Choroid plexus epithelial cell (primary cell): ENCODE results near the gene SLC25A22.

Experiments
- DNase-seq: peaks from one replicate; pipeline ENCODE4 v3.0.0-alpha.2; 2010; ENCODE audit warnings: low read depth
- H3K4me3 ChIP-seq: 2 replicates; pipeline ENCODE4 v1.5.1; 2011; ENCODE audit warnings: low read depth, mild to moderate bottlenecking, control low read depth, low read length, moderate library complexity
- CTCF ChIP-seq: conservative IDR thresholded peaks from 2 replicates; pipeline ENCODE4 v1.5.1; 2011; ENCODE audit warnings: low read depth, mild to moderate bottlenecking, control low read depth, inconsistent platforms, low read length, moderate library complexity

Gene SLC25A22

GRCh38 chr11:798093-798713 is at the start of gene SLC25A22:
TSS of gene SLC25A22 (minus strand) at chr11:798281. CDS start at chr11:795006, 3,275 bp downstream.
- H3K4me3 ChIP-seq, result peak within 1 kb of the TSS; percentile 79
- peak; percentile 79 for DNase-seq
- TF ChIP-seq CTCF, result peak; percentile 55

GRCh38 chr11:847876-848275 is 49.8 kb upstream of the SLC25A22 start:
- TF ChIP-seq CTCF, result no peak
- DNase-seq, result no peak

DNA sequence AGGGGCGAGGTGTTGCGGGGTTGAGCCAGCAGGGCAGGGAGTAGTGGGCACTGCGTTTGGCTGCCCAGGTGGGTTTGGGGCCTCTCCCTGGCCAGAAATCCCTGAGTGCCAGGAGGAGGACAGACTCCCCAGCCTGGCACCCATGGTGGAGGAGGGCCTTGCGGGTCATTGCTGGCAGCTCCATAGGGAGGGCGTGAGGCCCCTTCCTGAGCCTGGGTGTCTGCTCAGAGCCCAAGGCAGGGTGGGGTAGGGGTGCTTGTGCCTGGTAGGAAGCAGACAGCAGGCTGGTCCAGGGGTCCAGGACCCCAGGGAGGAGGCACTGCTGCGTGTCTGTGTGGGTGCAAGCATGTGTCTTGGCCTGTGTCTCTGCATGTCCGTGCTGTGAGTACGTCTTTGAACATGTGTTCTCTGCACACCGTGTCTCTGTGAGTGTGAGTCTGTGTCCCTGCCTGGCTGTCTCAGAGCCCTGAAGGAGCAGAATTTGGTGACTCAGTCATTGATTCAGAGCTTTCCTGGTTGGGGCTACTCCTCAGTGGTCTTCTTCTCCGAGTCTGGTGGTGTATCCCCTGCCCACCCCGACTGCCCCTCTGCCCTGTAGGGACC is 48.5 kb upstream of the SLC25A22 start:
- DNase-seq, result peak; percentile 37
- H3K4me3 ChIP-seq, result no peak overlapping the region
- no peak for TF ChIP-seq CTCF

More at GRCh38 chr11:847876-848275, 49.8 kb upstream of the SLC25A22 start:
- no peak overlapping the region for H3K4me3 ChIP-seq

DNA sequence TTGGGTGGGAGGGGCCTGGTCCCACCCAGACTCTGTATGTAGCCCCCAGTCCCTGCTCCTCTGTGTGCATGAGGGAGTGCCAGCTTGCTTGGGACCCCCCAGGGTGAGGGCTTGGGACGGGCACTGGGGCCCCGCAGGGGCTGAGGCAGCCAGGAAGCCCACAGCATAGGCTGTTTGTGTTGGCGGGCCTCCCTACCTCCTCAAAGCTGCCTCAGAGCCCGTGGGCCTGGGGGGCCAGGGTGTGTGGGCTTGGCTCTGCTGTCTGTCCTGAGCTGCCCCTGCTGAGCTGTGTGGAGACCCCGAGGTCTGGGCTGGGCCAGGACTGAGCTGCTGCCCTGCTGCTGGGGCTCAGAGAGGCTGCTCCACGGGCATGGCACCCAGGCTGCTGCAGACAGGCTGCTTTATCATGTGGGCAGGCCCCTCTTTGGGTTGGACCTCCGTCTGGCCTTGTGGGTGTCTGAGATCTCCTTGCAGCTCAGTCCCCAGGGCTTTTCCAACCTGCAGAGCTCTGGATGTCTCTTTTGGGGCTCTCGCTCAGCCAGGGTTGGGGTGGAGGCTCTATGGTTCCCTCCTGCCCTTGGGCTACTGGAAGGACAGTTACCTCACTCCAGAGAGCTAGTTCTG is 47.9 kb upstream of the SLC25A22 start:
- TF ChIP-seq CTCF, result no peak
- no peak overlapping the region for H3K4me3 ChIP-seq
- peak; percentile 49 for DNase-seq

DNA sequence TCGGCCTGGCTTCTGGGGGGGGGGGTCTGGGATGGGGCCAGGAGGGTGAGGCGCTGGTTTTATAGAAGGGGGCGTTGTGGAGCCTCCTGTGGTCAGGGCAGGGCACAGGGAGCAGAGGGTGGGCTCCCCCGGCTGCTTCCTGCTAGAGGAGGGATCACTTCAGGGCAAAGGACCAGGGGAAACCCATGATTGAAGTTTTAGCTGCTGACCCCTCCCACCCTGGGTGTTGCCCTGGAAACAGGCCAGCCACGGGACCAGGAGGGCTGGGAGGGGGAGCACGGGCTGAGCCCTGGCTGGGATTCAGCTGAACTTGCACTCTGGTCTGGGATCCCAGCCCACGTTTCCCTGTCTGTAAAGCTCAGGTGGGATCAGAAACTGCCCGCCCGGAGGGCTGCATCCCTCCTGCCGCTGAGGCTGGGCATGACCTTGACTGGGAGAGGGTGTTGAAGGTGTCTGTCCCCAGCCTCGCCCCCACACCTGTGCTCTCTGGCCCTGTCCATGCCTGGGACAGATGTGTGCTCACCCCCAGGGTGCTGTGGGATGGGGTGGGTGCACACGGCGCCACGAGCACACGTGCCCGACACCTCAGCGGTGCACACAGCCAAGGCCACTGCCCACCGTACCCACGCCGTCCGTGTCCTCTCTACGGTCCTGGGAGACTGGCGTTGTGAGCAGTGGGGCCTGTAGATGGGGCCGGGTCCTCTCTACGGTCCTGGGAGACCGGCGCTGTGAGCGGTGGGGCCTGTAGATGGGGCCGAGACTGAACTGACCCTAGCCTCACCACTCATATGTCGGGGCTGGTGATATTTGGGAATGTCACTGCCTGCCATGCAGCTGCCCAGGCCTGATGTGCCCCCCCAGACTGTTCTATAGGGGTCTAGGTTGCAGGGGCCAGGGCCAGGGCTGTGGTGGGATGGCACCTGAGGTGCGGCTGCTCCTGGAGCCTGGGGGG is 46.9 kb upstream of the SLC25A22 start:
- peak overlapping the region; percentile 91 for H3K4me3 ChIP-seq
- no peak for TF ChIP-seq CTCF
- DNase-seq, result peak; percentile 95

GRCh38 chr11:843818-844692 is 46.0 kb upstream of the SLC25A22 start:
- peak overlapping the region; percentile 91 for H3K4me3 ChIP-seq
- no peak for TF ChIP-seq CTCF
- DNase-seq, result peak; percentile 97
